ENCODE data around the gene HTT.
A peak's percentile ranks its signal among the peaks of the same experiment; 100 is the strongest.
"Not testable (repeated sequence)": the region's sequence is repeated elsewhere in the genome, so short reads cannot be mapped to it uniquely, and the experiment has no call there.

HTT gene

DNA sequence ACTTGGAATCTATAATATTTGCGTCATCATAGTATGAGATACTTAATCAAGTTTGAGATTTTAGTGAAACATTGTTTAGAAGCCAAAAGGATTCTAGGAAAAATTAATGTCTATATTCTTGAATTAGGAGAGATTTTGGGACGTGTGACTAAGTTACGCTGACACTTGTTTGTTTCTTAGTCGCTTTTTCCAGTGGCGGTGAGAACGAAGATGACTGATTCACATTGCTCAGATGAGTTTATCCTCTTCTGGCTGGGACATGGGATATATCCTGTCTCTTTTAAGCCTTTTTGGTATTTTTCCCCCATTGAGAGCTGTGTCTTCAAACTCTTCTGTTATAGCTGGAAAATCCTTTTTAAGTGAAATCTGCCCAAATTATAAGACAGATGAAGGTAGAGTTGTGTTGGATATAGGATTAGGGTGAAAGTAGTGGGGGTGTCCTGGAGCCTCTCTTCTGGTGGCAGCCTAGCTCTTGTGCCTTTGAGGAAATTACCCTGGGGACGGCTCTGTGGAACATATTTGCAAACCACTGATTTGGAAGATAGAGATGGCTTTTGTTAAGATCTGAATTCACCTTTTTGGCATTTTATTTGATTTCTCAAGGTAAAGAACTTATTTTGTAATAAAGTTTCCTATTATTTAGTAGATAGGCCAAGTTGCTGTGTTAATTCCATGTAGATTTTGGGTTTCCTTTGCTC, 49.7 kb downstream of the HTT start:
- no peak for DNase-seq

DNA sequence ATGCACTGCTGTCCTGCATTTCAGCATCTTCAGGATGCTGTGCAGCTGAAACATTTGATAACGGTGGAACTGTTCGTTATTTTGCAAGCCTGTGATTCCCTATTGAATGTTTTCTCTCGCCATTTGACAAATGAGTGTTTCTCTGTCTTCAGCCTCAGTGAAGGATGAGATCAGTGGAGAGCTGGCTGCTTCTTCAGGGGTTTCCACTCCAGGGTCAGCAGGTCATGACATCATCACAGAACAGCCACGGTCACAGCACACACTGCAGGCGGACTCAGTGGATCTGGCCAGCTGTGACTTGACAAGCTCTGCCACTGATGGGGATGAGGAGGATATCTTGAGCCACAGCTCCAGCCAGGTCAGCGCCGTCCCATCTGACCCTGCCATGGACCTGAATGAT, 52.6 kb downstream of the HTT start:
- no peak for DNase-seq

DNA sequence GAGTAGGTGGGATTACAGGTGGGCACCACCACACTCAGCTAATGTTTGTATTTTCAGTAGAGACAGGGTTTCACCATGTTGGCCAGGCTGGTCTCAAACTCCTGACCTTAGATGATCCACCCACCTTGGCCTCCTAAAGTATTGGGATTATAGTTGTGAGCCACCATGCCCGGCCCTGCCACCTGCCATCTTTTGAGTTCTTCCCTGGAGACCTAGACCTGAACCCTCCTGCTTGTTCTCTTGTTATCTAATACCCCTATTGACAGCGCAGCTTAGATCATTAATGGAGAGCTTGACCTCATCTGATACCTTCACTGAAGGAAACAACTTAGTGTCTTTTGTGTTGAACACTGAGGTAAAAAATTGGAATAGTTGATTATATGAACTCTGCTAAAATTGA, 53.6 kb downstream of the HTT start:
- DNase-seq = no peak

DNA sequence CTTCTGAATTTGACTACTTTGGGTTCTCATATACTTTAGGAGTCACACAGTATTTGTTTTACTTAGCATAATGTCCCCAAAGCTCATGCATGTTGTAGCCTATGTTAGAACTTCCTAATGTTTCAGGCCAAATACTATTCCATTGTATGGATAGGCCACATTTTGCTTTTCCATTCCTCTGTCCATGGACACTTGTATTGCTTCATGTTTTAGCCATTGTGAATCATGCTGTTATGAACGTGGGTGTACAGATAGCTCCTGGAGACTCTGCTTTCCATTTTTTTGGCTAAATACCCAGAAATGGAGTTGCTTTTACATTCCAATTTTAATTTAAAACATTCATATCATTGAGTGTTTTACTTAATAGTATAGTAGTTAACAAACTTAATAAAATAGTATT, 54.5 kb downstream of the HTT start:
- no peak for DNase-seq

DNA sequence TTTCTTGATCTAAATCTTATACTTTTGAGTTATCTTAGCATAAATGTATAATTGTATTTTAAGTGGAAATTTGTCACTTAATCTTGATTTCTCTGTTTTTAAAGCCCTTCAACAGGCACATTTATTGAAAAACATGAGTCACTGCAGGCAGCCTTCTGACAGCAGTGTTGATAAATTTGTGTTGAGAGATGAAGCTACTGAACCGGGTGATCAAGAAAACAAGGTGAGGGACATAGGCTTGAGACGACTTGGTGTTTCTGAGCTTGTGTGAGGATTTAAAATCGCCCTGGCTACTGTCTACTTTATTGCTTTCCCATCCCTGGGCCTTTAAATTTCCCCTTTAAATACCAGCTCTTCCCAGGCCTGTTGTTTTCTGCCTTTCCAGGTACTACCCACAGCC, 55.7 kb downstream of the HTT start:
- DNase-seq = no peak

DNA sequence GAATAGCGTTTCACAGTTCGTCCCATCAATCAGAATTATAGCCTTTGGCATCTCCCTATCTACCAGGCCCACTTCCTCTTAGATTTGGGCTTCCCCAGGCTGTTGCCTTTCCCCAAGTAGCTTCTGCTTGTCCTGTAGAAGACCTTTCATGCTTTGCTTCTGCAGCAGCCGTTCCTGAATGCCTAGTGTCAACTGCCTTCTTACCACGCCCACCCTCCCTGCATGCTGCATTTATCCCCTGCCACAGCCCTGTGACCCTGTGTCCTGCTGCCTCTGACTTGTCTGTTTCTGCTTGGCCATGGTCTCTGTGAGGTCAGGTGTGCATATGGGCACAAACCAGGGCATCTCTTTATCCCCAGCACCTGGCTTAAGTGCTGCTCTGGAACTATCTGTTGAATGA, 56.3 kb downstream of the HTT start:
- DNase-seq = no peak

DNA sequence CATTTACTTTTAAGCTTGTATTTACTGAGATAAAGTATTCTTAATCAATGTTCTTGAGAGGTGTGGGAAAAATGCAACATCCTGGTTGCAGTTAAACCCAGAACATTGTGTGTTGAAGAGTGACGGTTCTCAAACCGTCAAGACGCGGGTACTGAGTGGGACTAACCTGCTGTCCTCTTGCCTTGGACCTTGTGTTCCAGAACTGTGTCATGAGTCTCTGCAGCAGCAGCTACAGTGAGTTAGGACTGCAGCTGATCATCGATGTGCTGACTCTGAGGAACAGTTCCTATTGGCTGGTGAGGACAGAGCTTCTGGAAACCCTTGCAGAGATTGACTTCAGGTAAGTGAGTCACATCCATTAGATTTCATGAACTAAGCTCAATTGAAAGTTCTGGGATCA, 59.7 kb downstream of the HTT start:
- DNase-seq = no peak

DNA sequence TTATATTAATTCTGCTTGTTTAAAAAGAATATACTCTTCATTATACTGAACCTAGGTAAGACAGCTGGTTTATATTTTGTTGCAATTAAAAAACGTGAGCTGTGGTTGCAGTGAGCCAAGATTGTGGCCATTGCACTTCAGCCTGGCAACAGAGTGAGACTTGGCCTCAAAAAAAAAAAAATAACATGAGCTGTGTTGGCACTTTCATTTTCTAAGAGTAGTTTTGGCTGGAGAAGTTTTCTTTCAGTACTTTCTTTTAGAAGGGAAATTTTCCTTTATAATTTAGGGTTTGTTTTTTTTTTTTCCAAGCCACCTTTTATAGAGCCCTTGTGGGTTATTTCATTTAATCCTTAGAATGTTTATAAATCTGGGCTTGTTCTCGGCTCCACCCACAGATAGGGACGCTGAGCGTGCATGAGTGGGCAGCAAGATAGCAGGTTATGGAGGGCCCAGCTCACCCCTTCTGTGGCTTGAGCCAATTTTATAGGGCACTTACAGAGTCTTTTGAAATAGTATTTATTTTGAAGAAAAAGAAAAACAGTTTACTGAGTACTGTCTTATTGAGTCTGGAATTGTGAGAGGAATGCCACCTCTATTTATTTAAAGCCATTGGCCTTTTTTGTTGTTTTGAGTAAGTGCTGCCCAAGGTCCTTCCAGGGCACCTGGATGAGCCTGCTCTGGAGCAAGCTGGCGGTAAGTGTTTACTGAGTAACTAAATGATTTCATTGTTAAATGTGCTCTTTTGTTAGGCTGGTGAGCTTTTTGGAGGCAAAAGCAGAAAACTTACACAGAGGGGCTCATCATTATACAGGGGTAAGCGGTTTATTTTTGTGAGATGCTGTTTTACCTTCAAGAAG, 60.9 kb downstream of the HTT start:
- no peak for DNase-seq

DNA sequence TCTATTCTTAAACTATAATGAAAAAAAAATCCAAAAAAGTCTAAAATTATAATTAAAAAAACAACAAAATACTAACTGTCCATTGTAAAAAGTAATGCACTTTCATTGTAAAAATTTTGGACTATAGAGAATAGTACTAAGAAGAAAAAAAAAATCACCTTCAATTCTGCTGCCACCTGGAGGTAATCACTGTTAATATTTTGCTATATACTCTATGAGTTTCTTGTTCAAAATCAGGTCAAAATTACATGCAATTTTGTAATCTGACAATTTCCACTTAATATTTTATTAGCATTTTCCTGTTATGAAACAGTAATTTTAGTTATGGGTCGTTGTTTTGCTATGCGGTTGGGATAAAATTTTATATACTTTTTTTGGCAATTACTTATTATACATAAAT, 62.0 kb downstream of the HTT start:
- peak; percentile 48 for DNase-seq

DNA sequence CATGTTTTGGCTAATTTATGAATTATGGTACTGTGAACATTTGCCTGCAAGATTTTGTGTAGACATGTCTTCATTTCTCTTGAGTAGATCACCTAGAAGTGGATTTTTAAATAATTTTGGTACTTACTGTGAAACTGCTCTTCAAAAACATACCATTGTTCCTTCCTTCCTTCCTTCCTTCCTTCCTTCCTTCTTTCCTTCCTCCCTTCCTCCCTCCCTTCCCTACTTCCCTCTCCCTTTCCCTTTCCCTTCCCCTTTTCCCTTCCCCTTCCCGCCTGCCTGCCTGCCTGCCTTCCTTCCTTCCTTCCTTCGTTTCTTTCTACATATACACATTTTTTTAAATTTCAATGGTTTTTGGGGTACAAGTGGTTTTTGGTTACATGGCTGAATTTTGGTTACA, 63.4 kb downstream of the HTT start:
- no peak for DNase-seq

DNA sequence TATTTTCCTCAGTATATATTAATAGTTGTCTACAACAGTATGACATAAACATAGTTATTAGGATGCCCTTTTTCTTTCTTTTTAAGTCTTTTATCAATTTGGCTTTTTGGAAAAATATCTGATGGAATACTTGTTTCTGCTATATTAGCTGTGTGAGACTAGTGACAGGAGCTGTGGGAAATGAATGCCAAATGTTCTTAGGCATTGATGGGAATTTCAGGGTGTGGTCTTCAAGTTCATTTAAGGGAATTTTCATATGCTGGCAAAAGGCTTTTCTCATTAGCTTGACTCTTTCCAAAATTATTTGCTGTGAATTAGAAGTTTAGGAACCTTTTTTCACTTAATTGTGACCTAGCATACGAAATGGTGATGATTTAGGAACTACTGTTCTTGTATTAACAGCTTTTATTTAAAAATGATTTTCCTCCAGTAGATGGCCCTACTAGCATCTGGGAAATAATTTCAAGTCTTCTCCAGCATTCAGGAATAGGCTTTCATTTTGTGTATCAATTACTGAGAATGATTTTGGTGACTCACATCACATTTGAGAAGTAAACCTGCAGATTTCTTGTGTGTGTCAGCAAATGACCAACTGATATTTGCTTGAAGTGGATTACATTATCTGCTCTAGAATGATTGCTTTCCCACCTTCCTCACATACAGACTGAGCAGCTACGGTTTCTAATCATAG, 70.9 kb downstream of the HTT start:
- DNase-seq = no peak

DNA sequence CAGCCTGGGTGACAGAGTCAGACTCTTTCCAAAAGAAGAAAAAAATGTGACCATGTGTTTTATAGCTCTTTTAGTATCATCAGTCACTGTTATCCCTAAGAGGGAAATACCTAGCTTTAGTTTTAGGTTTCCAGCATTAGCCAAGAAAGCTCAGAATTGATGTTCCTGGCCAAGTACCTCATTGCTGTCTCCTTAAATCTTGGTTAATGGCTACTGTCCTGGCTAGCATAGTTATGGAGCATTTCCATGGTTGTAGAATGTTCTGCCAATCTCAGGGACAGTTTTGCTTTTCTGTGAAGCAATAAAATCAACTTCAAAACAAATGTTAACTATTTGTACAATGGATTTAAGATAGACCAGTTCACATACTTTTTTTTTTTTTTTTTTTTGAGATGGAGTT, 74.4 kb downstream of the HTT start:
- DNase-seq = no peak

DNA sequence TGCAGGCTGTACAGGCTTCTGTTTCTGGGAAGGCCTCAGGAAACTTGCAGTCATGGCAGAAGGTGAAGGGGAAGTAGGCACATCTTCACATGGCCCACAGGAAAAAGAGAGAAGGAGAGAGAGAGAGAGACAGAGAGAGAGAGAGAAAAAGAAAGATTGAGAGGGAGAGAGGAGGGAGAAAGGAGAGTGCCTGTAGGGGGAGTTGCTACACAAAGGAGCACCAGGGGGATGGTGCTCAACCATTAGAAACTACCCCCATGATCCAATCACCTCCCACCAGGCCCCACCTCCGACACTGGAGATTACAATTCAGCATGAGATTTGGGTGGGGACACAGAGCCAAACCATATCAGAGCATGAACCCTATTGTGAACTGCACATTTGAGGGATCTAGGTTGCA, 76.8 kb downstream of the HTT start:
- peak; percentile 18 for DNase-seq

DNA sequence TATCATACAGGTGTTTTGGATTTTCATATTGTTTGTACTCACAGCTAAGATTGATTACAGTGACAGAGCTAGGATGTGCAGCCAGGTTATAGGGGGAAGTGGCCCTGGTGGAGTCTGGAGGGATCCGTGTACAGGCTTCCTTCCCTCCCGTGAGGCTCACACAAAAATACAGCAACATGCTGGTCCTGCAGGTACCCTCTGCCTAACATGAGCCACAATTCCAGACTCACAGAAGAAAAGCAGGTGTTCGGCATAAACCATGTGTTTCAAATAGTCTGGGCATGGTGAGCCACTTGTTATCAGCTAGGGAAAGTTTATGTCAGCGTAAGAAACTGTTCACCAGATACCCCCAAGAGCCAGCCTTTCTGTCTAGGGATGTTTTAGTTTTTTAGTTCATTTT, 82.9 kb downstream of the HTT start:
- DNase-seq = no peak

DNA sequence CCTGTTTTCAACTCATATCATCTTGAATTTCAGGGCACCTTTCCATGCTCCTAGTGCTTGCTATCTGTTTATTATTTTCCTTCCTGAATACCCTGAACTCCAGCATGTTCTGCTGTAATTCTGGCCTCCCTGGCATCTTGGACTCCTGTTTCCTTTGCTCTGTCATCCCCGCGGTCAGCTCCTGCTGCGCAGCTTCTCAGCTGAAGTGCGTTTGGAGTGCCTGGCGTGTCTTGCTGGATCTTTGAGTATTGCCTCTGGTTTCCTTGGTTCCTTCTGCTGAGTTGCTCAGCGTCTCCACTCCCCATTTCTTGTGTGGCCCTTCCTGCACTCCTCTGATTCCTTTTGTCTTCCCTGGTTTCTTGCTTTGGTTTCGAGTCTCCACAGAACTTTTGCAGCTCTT, 84.4 kb downstream of the HTT start:
- DNase-seq = no peak

DNA sequence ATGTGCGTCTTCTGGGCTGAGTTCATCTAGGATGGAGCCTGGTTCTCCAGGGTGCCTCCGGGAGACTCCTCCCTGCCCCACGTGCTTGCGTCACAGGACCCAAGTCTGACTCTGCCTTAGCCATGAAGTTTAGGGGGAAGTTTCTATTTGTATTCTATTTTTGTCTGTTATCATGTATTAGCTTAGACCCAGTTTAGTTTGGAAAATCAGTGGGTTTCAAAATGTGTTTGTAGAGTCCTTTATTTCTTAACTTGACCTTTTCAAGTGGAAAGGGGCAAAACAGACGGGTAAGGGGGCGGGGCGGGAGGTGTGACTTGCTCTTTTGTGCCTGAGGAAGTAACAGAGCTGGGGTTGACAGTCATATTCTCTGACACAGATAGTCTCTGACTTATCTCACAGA, 86.0 kb downstream of the HTT start:
- DNase-seq = peak; percentile 34

DNA sequence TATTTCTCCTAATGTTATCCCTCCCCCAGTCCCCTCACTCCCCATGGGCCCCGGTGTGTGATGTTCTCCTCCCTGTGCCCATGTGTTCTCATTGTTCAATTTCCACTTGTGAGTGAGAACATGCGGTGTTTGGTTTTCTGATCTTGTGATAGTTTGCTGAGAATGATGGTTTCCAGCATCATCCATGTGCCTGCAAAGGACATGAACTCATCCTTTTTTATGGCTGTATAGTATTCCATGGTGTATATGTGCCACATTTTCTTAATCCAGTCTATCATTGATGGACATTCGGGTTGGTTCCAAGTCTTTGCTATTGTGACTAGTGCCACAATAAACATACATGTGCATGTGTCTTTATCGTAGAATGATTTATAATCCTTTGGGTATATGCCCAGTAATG, 86.6 kb downstream of the HTT start:
- DNase-seq = not testable (repeated sequence)

DNA sequence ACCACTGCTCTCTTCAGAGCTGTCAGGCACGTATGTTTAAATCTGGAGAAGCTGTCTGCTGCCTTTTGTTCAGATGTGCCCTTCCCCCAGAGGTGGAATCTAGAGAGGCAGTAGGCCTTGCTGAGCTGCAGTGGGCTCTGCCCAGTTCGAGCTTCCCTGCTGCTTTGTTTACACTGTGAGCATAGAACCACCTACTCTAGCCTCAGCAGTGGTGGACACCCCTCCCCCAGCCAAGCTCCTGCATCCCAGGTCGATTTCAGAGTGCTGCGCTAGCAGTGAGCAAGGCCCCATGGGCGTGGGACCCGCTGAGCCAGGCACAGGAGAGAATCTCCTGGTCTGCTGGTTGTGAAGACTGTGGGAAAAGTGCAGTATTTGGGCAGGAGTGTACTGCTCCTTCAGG, 92.0 kb downstream of the HTT start:
- DNase-seq = not testable (repeated sequence)

DNA sequence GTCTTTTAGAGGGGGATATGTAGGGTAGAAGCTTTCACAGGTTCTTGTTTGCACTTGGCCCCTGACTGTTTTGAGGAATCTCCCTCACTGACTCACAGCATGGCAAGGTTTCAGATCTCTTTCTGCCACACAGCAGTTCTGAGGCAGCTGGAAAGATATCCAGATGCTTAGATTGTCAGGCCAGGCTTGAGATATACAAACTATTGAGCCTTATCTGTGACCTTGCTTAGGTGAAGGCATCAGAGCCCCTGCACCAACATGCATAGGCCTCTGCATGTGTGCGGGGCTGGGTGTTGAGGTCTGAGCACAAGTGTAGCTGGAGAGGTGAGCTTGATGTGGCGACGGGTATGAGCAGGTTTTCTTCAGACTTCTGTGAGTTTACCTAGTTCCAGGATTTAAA, 93.5 kb downstream of the HTT start:
- peak; percentile 56 for DNase-seq

DNA sequence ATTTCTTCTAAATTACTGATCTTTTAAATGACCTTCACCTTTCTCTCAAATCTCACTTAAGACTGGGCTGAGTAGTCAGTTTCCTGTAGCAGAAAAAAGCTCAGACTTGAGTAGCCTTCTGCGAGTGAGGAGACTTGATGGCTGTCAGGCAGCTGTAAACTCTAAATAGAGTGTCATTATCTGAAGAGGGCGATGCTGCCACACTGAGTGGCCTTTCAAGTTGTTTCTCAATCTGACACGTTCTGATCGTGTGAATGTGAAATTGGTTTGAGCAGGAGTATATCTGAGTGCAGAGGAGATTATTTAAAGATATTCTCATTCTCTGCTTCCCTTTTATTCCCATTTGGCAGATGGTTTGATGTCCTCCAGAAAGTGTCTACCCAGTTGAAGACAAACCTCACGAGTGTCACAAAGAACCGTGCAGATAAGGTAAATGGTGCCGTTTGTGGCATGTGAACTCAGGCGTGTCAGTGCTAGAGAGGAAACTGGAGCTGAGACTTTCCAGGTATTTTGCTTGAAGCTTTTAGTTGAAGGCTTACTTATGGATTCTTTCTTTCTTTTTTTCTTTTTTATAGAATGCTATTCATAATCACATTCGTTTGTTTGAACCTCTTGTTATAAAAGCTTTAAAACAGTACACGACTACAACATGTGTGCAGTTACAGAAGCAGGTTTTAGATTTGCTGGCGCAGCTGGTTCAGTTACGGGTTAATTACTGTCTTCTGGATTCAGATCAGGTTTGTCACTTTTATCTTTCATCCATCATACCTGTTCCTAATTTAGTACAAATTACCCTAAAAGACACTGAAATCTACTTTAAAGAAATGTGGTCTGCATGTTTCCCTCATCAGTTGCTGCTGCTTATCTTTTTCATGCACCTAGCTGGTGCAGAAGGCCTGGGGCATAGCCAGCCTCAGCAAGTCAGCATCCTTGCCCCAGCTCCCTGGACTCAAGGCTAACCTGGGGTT, 100.2 kb downstream of the HTT start:
- no peak for DNase-seq

DNA sequence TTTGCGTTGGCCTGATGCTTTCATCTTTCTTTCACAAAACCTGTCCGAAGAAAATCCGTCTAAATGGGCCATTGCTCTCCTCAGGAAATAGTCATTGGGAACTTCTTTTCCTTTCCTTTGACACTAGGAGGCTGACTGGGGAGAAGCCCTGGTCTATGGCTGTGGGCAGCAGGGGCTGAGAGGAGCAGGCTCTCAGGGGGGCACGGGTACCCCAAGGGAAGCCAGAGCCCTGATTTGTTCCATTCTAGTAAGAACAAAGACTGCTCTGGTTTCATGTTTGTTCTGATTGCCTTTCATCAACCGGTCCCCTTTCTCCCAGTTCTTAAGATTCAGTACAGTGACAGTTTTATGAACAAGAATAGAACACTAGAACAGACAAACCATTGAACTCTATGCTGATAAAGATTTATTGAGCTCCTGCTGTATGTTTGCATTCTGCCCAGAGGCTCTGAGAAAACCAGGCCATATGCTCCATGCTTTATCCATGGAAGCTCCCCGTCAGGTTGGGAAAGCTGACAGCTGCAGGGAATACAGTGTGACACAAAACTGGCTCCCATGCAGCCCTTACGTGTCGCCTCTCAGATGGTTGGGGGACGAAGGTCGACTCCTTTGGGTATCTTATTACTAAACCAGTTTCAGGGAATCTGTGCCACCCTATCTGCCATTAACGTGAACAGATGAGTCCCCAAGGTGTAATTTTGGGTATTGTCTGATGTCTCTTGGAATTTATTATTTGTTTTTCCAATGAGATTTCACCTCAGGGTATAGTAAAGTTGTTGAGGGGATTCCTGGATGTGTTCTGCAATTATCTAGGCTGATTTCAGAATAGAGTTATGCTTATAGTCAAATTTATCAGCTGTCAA, 102.1 kb downstream of the HTT start:
- DNase-seq = no peak

DNA sequence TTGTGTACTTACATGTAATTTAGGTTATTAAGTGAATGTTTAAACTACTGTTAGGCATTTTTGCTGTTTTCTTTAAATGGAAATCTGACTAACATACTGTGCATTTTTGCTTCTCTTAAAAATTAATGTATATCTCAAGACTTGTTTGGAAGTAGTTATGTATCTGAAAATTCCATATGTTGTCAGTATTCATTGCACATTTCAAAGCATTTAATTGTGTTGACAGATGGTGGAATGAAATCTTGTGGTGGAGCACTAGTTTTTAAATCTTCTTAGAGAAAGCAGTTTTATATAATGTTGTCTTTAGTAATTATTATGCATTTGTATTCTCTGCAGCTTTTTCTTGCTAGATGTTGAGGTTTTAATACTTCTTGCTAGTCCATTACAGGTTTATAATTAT, 102.9 kb downstream of the HTT start:
- no peak for DNase-seq
